GM18873 (cell line): Measurements from ENCODE around the gene VPS16.
"Not testable (repeated sequence)": the region's sequence is repeated elsewhere in the genome, so short reads cannot be mapped to it uniquely, and the experiment has no call there.

Experiments
- ATAC-seq: cut with Tn5 transposase; IDR thresholded peaks from one replicate; pipeline ENCODE4 v1.9.1; 2021; ENCODE audit warnings: mild to moderate bottlenecking, moderate library complexity, moderate number of reproducible peaks; ENCODE audit not compliant: unreplicated experiment, low FRiP score

Gene VPS16

GRCh38 chr20:2806351-2806701 is 34.2 kb upstream of the VPS16 start:
- no peak for ATAC-seq

DNA sequence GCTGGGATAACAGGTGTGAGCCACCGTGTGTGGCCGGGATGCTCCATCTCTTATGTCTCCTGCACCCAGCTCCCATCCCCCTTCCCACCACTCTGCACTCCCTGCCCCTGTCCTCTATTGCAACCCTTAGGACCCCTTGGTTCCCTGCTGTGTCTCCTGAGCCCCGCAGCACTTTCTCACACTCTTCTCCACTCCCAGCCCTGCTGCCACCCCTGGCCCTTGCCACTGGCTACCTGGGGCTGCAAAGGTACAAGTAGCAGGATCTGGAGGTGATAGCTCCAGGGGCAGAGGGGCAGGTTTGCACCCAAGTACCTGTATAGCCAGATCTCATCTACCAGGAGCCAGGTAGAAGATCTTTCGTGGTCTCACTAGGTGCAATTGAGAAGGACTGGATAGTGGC is 33.5 kb upstream of the VPS16 start:
- ATAC-seq, result no peak

DNA sequence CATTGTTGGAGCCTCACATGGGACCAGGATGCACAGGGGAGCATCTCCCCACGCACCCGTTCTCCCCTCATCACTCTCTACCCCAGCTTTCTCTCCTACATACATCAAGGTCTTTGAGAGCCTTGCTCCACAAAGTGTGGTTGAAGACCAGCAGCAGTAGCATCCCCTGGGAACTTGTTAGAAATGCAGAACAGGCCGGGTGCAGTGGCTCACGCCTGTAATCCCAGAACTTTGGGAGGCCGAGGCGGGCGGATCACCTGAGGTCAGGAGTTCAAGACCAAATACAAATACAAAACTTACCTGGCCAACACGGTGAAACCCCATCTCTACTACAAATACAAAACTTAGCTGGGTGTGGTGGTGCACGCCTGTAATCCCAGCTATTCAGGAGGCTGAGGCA is 32.6 kb upstream of the VPS16 start:
- not testable (repeated sequence) for ATAC-seq

DNA sequence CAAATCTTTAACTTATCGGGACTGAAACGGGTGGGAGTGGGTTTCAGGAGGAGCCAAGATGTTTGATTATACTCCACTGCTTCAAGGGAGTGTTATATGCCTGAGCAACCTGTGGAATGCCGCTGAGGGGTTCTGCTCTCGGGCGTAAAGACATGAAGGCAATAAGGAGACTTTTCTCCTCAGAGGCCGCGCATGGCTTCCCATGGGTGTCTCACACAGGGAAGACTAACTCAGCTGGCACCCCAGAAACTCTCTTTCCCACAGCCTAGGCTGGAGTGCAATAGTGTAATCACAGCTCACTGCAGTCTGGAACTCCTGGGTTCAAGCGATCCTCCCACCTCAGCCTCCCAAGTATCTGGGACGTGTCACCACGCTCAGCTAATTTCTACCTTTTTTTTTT is 30.9 kb upstream of the VPS16 start:
- ATAC-seq, result no peak

- no peak for ATAC-seq
Observed at GRCh38 chr20:2812189-2812588, 28.4 kb upstream of the VPS16 start.

- ATAC-seq, result no peak
Observed at GRCh38 chr20:2814076-2814475, 26.5 kb upstream of the VPS16 start.

DNA sequence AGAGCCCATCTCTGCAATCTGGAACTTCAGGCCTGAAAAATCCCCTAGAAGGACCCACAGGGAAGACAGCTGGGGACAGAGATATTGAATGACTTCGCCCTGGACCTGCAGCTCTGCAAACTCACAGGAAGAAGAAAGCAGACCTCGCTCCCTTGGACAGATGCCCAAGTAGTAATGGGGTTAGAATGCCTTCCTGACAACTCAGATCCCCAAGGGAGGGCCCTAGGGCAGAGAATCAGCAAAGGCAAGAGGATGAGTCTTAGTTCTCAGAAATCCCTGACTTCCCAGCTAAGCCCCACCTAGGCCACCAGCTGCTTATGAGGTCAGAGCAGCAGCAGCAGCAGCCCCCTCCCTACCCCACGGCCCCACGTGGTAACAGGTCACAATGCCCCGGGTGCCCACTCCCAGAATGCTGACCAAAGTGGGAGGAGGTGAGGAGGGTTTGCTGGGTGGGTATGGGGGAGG is 25.9 kb upstream of the VPS16 start, which contains the start of gene C20orf141:
C20orf141 (plus strand) TSS at position 401 of the 465 bp plus-strand sequence. CDS start 198 bp downstream, outside the sequence.
- ATAC-seq, result no peak

DNA sequence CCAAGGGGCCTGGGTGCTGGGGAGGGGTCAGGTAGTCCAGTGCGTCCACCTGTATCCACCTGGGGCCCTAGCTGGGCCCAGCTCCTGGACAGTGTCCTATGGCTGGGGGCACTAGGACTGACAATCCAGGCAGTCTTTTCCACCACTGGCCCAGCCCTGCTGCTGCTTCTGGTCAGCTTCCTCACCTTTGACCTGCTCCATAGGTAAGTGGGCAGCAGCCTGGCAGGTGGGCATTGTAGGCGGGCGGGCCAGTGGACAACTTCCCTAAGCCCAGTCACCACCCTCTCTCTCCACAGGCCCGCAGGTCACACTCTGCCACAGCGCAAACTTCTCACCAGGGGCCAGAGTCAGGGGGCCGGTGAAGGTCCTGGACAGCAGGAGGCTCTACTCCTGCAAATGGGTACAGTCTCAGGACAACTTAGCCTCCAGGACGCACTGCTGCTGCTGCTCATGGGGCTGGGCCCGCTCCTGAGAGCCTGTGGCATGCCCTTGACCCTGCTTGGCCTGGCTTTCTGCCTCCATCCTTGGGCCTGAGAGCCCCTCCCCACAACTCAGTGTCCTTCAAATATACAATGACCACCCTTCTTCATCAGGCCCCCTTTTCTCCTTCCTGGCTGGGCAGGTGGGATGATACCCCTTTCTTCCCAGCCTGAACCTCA is 25.2 kb upstream of the VPS16 start:
- no peak for ATAC-seq

GRCh38 chr20:2816030-2816582 is 24.4 kb upstream of the VPS16 start, which contains the start of gene TMEM239:
Gene TMEM239 (plus strand): TSS chr20:2816364. CDS start chr20:2816555, 191 bp downstream.
- ATAC-seq, result no peak

DNA sequence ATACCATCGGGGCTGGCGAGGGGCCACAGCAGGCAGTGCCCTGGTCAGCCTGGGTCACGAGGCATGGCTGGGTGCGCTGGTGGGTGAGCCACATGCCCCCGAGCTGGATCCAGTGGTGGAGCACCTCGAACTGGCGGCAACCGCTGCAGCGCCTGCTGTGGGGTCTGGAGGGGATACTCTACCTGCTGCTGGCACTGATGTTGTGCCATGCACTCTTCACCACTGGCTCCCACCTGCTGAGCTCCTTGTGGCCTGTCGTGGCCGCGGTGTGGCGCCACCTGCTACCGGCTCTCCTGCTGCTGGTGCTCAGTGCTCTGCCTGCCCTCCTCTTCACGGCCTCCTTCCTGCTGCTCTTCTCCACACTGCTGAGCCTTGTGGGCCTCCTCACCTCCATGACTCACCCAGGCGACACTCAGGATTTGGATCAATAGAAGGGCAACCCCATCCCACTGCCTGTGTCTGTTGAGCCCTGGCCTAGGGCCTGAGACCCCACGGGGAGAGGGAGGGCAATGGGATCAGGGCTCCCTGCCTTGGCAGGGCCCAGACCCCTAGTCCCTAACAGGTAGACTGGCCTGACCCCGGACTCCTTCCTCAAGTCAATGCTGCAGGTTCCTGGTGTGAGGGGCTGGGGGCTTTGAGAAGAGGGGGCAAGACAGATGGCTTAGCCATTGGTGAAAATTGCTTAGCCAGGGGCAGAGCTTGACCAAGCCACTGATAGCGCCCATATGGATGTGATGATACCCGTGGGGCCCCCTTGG is 23.8 kb upstream of the VPS16 start:
- ATAC-seq, result no peak

GRCh38 chr20:2817341-2817726 is 23.2 kb upstream of the VPS16 start:
- ATAC-seq, result no peak

DNA sequence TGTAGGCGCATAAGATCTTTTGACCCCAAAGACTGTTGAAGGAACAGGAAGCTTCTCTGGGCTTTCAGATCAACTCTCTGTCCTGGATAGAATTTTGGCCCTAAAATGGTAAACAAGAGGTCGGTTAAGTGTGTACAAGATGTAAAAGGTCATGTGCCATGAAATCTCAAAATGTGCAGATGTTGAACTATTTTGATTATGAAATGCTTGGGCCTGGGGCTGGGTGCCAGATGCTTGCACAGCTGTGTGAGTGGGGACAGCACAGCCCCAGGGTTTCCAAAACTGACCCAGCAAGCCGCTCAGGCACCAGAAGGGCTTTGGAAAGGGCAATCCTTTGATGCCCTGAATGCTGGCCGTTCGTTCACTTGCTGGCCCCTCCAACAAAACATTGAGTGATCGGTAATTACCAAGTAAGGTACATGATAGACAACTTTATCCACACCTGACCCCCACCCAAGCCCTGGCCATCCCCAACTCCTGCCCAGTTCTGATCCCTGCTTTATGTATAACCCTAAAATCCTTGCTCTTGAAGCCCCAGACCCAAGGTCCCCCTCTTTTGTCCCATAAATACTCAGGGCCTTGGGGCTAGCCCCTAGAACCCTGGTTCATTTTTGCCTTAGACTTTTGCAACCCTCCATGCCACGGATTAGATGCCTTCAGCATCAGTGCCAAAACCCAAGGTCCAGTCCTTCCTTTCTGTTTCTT is 22.5 kb upstream of the VPS16 start:
- ATAC-seq, result no peak

- ATAC-seq, result no peak
Observed at GRCh38 chr20:2820084-2820895, 20.3 kb upstream of the VPS16 start.

GRCh38 chr20:2820896-2821869 is 19.4 kb upstream of the VPS16 start:
- no peak for ATAC-seq

- ATAC-seq, result no peak
Observed at GRCh38 chr20:2822073-2822472, 18.5 kb upstream of the VPS16 start.

DNA sequence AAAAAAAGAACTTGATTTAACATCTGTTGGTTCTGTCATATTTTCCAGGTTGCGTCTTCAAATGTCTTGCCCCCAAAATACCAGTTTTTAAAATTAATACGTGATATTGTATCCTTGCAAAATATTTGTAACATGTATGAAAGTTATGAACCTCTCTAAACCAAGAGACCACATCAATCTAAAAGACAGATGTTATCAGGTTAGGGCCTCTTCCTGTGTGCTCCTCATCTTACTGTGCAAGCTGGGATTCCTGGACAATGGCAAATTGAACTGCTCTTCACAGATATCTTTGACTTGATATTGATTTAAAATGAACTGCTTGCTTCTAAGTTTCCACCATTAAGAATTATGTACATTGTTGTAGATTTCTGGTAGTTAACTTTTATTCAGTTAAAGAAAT is 14.8 kb upstream of the VPS16 start:
- ATAC-seq, result no peak

- ATAC-seq, result no peak
Observed at GRCh38 chr20:2826655-2827054, 13.9 kb upstream of the VPS16 start.

- ATAC-seq, result no peak
Observed at GRCh38 chr20:2829376-2829775, 11.2 kb upstream of the VPS16 start.

GRCh38 chr20:2831206-2831605 is 9.3 kb upstream of the VPS16 start:
- not testable (repeated sequence) for ATAC-seq
